Breast epithelium (tissue), 3 donors: ENCODE results near the gene TGFBRAP1.

Source experiments
- POLR2A ChIP-seq: fragments of 450-650 bp; IDR thresholded peaks from one replicate; pipeline ENCODE4 v1.6.1; 2016; ENCODE audit warnings: antibody characterized with exemption, mild to moderate bottlenecking, moderate library complexity
- POLR2AphosphoS5 ChIP-seq, 3 donors: sonication (generic); formaldehyde crosslinking; IDR thresholded peaks; one replicate each; pipeline ENCODE4 v1.6.1; 2017; ENCODE audit warnings: antibody characterized with exemption in 3 of 3
- TF ChIP-seq, protein P1 (sequence below), 3 donors: fragments of 450-650 bp; IDR thresholded peaks; one replicate each; pipeline ENCODE4 v1.5.1; 2016 to 2017; ENCODE audit warnings: antibody characterized with exemption in 3 of 3, mild to moderate bottlenecking in 3 of 3, moderate library complexity in 3 of 3

DNA sequence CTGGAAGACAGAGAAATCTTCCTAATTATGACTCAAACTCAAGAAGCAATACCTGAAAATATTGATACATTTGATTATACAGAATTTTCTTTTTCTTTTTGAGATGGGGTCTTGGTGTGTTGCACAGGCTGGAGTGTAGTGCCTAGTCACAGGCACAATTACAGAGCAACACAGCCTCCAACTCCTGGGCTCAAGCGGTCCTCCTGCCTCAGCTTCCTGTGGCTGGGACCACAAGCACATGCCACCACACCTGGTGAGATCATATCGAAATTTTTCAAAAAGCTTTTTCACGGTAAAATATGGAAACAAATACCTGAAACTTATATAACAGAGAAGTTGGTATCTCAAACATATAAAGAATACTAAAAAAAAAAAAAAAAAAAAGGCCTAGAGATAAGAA is 27.9 kb downstream of the TGFBRAP1 start:
- TF ChIP-seq, protein P1, sequence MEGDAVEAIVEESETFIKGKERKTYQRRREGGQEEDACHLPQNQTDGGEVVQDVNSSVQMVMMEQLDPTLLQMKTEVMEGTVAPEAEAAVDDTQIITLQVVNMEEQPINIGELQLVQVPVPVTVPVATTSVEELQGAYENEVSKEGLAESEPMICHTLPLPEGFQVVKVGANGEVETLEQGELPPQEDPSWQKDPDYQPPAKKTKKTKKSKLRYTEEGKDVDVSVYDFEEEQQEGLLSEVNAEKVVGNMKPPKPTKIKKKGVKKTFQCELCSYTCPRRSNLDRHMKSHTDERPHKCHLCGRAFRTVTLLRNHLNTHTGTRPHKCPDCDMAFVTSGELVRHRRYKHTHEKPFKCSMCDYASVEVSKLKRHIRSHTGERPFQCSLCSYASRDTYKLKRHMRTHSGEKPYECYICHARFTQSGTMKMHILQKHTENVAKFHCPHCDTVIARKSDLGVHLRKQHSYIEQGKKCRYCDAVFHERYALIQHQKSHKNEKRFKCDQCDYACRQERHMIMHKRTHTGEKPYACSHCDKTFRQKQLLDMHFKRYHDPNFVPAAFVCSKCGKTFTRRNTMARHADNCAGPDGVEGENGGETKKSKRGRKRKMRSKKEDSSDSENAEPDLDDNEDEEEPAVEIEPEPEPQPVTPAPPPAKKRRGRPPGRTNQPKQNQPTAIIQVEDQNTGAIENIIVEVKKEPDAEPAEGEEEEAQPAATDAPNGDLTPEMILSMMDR (IDR thresholded peaks at IDR 0.05) = no peak
- TF ChIP-seq POLR2A (no peak), POLR2AphosphoS5 (IDR thresholded peaks at IDR 0.05) (no peak)
